A549 (cell line): ENCODE data around the gene CEBPE.

Source experiments
- CHD2 ChIP-seq: fragments of 150-350 bp; IDR thresholded peaks from 2 replicates; pipeline ENCODE4 v1.6.1; 2014; ENCODE audit warnings: low read length; ENCODE audit not compliant: partially characterized antibody
- EP300 ChIP-seq, 2 experiments: fragments of >200 bp; sonication (Bioruptor Twin); formaldehyde crosslinking; IDR thresholded peaks; 2 replicates in 1 of 2; 3 replicates in 1 of 2; pipeline ENCODE4 v1.6.1; 2016 to 2017
- FOSB ChIP-seq: fragments of 250-450 bp; sonication (Bioruptor Pico); IDR thresholded peaks from 2 replicates; pipeline ENCODE4 v1.5.0; 2020; ENCODE audit warnings: mild to moderate bottlenecking, moderate library complexity
- FOSL2 ChIP-seq, 2 experiments: fragments of 450-650 bp in 1 of 2; fragments of >200 bp in 1 of 2; sonication (Bioruptor Twin) in 1 of 2; formaldehyde crosslinking; IDR thresholded peaks; 2 replicates each; pipeline versions ENCODE4 v1.5.0 to v1.6.1; 2016 to 2020; ENCODE audit warnings: mild to moderate bottlenecking in 1 of 2, moderate library complexity in 1 of 2
- HDAC2 ChIP-seq: fragments of 200-600 bp; sonication (generic); IDR thresholded peaks from 2 replicates; pipeline ENCODE4 v1.6.1; 2016
- HOXA7 ChIP-seq: fragments of 250-450 bp; sonication (Bioruptor Pico); IDR thresholded peaks from 2 replicates; pipeline ENCODE4 v1.5.0; 2020; ENCODE audit warnings: mild to moderate bottlenecking, moderate library complexity
- POLR2A ChIP-seq: IDR thresholded peaks from 2 replicates; pipeline ENCODE4 v1.6.1; 2012; ENCODE audit warnings: mild to moderate bottlenecking, low read length
- RAD21 ChIP-seq, 2 experiments: fragments of >200 bp in 1 of 2; sonication (Bioruptor Twin) in 1 of 2; formaldehyde crosslinking in 1 of 2; IDR thresholded peaks in 1 of 2; conservative IDR thresholded peaks in 1 of 2; 2 replicates in 1 of 2; 3 replicates in 1 of 2; pipeline ENCODE4 v1.6.1; 2012 to 2018; ENCODE audit warnings: inconsistent platforms in 1 of 2
- RCOR1 ChIP-seq: fragments of 150-350 bp; IDR thresholded peaks from 2 replicates; pipeline ENCODE4 v1.6.1; 2014; ENCODE audit warnings: antibody characterized with exemption, low read length, low read depth
- ZSCAN20 ChIP-seq: fragments of 250-450 bp; sonication (Bioruptor Pico); IDR thresholded peaks from 2 replicates; pipeline ENCODE4 v1.8.0; 2022; ENCODE audit warnings: mild to moderate bottlenecking, moderate library complexity
- TF ChIP-seq, protein P1 (sequence below): fragments of >200 bp; sonication (Bioruptor Twin); formaldehyde crosslinking; IDR thresholded peaks from 3 replicates; pipeline ENCODE4 v1.5.1; 2016
- TF ChIP-seq, protein P2 (sequence below): fragments of 200-600 bp; sonication (generic); IDR thresholded peaks from 2 replicates; pipeline ENCODE4 v1.6.1; 2016; ENCODE audit warnings: antibody characterized with exemption, mild to moderate bottlenecking, moderate library complexity

DNA sequence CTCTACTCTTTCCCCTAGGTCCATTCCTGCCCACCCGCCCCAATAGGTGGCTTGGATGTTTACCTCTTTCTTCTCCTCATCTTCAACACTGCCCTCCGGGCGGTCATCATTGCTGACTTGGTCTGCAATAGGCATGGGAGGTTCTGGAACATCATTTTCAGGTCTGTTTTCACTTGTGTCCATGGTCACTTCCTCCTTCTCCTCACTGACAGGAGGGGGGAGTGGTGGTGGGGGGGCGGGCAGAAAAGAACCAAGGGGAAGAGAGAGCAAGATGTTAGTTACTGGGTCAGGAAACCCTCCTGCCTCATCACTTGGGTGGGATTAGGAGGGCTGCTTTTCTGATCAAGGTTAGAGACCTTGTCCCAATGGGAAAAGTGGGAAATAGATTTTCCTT, 49.6 kb downstream of the CEBPE start:
- TF ChIP-seq, protein P1, sequence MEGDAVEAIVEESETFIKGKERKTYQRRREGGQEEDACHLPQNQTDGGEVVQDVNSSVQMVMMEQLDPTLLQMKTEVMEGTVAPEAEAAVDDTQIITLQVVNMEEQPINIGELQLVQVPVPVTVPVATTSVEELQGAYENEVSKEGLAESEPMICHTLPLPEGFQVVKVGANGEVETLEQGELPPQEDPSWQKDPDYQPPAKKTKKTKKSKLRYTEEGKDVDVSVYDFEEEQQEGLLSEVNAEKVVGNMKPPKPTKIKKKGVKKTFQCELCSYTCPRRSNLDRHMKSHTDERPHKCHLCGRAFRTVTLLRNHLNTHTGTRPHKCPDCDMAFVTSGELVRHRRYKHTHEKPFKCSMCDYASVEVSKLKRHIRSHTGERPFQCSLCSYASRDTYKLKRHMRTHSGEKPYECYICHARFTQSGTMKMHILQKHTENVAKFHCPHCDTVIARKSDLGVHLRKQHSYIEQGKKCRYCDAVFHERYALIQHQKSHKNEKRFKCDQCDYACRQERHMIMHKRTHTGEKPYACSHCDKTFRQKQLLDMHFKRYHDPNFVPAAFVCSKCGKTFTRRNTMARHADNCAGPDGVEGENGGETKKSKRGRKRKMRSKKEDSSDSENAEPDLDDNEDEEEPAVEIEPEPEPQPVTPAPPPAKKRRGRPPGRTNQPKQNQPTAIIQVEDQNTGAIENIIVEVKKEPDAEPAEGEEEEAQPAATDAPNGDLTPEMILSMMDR: no peak
- TF ChIP-seq HDAC2: no peak
- no peak for TF ChIP-seq FOSL2 (IDR thresholded peaks at IDR 0.05)
- TF ChIP-seq FOSL2 (CRISPR knock-in tag; IDR thresholded peaks at IDR 0.05): no peak
- TF ChIP-seq POLR2A: no peak
- TF ChIP-seq EP300 (IDR thresholded peaks at IDR 0.05): no peak
- no peak for TF ChIP-seq RAD21 (conservative IDR thresholded peaks at IDR 0.05 in 1 of 2, IDR thresholded peaks at IDR 0.05 in 1 of 2)
- no peak for TF ChIP-seq HOXA7 (CRISPR knock-in tag)
- TF ChIP-seq, protein P2, sequence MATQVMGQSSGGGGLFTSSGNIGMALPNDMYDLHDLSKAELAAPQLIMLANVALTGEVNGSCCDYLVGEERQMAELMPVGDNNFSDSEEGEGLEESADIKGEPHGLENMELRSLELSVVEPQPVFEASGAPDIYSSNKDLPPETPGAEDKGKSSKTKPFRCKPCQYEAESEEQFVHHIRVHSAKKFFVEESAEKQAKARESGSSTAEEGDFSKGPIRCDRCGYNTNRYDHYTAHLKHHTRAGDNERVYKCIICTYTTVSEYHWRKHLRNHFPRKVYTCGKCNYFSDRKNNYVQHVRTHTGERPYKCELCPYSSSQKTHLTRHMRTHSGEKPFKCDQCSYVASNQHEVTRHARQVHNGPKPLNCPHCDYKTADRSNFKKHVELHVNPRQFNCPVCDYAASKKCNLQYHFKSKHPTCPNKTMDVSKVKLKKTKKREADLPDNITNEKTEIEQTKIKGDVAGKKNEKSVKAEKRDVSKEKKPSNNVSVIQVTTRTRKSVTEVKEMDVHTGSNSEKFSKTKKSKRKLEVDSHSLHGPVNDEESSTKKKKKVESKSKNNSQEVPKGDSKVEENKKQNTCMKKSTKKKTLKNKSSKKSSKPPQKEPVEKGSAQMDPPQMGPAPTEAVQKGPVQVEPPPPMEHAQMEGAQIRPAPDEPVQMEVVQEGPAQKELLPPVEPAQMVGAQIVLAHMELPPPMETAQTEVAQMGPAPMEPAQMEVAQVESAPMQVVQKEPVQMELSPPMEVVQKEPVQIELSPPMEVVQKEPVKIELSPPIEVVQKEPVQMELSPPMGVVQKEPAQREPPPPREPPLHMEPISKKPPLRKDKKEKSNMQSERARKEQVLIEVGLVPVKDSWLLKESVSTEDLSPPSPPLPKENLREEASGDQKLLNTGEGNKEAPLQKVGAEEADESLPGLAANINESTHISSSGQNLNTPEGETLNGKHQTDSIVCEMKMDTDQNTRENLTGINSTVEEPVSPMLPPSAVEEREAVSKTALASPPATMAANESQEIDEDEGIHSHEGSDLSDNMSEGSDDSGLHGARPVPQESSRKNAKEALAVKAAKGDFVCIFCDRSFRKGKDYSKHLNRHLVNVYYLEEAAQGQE: no peak
- TF ChIP-seq RCOR1: no peak
- no peak for TF ChIP-seq CHD2
- TF ChIP-seq FOSB (CRISPR knock-in tag): no peak
- no peak for TF ChIP-seq ZSCAN20 (CRISPR knock-in tag)
